ENCODE data around the gene LIN52. TPM values are rescaled to one million over a fixed set of nuclear protein-coding genes. Genes with fewer than 3 reads are reported as not detected.

Gene LIN52, protein sequence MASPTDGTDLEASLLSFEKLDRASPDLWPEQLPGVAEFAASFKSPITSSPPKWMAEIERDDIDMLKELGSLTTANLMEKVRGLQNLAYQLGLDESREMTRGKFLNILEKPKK
- total RNA-seq (2014; rRNA removed; shearing (Covaris generic)) = 12.9 and 22.4 TPM in 2 replicates

- peak; percentile 100 for DNase-seq (ENCODE audit: low spot score)
- in situ Hi-C loops (cut with HindIII; ENCODE audit: low sequenced_read_pairs) = no loop called here
Observed at GRCh38 chr14:74084277-74085046, at the start of gene LIN52, which contains the start of gene ALDH6A1. TSS of gene LIN52 (plus strand) at chr14:74084956. CDS start at chr14:74084975, 19 bp downstream. TSS of gene ALDH6A1 (minus strand) at chr14:74084453. CDS start at chr14:74084394, 59 bp downstream.

- in situ Hi-C loops (cut with HindIII; ENCODE audit: low sequenced_read_pairs) = no loop called here
- DNase-seq (ENCODE audit: low spot score) = no peak
Observed at GRCh38 chr14:74035556-74035955, 49.2 kb upstream of the LIN52 start.

DNA sequence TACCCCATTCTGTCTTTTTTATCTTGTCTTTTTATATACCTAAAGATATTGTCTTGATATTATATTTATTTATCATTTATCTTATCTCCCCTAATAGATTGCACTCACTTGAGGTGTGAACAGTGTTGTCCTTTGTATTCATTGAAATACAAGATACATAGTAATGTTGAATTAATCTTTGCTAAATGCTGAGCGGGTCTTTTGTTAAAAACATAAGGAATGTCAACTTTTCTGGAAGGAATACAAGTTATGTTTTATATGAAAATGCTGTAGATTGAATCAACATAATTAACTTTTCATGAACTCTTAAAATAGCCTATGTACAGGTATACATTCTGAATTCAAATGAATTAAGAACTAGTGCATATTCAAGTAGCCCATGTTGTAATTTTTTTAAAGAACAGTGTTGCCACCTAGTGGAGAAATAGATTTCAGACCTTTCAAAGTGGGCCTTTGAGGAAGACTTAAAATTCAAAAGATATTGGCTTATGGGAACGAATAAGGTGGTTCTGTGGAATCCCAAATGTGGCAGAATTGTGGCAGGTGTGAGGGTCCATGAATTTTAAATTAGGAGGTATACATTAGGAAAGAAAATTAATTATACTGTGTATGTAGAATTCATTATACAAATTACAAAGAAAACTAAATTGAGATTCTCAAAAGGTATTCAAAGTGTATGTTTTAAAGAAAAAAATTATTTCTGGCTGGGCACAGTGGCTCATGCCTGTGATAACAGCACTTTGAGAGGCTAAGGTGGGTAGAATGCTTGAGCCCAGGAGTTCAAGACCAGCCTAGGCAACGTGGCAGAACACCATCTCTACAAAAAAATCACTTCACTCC, 46.5 kb upstream of the LIN52 start:
- DNase-seq (ENCODE audit: low spot score) = peak; percentile 71
- in situ Hi-C loops (cut with HindIII; ENCODE audit: low sequenced_read_pairs) = no loop called here

GRCh38 chr14:74042296-74042695, 42.5 kb upstream of the LIN52 start:
- DNase-seq (ENCODE audit: low spot score) = no peak
- in situ Hi-C loops (cut with HindIII; ENCODE audit: low sequenced_read_pairs) = no loop called here

GRCh38 chr14:74045522-74045921, 39.2 kb upstream of the LIN52 start:
- DNase-seq (ENCODE audit: low spot score) = no peak
- in situ Hi-C loops (cut with HindIII; ENCODE audit: low sequenced_read_pairs) = no loop called here

- DNase-seq (ENCODE audit: low spot score) = peak; percentile 1
- in situ Hi-C loops (cut with HindIII; ENCODE audit: low sequenced_read_pairs) = no loop called here
Observed at GRCh38 chr14:74048281-74048680, 36.5 kb upstream of the LIN52 start.

DNA sequence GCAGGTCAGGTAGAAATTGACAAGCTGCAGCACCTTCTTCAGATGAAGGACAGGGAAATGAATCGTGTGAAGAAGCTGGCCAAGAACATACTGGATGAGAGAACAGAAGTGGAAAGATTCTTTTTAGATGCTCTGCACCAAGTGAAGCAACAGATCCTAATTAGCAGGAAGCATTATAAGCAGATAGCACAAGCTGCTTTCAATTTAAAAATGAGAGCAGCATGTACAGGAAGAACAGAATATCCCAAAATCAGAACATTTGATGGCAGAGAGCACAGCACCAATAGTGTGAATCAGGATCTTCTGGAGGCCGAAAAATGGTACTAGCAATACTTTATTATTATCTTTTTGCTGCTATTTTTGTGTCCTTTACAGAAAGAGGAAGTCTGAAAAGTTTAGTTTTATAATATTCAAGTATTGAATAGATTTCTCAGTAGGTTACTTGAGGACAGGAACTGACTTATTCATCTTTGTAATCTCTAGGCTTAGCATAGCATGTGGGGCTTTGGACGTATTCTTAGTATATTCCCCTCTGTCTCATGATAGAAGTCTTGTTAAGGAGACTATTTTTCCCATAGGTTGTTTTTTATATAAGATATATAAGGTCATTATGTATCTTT, 34.8 kb upstream of the LIN52 start:
- peak; percentile 1 for DNase-seq (ENCODE audit: low spot score)
- in situ Hi-C loops (cut with HindIII; ENCODE audit: low sequenced_read_pairs) = no loop called here

DNA sequence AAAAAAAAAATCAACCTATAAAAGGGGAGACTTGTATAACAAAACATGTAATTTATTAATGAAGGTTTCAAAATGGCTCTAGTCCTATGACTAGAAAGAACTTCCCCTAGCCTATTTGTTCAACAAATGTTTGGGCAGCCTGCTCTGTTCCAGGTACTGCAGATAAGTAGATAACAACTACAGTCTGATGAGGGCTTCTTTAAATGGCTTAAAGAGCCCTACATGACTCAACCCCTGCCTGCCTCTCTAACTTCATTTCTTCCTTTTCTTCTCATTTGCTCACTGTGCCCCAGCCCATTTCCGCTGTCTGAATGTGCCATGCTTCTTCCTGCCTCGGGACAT, 22.0 kb upstream of the LIN52 start:
- in situ Hi-C loops (cut with HindIII; ENCODE audit: low sequenced_read_pairs) = no loop called here
- DNase-seq (ENCODE audit: low spot score) = no peak

DNA sequence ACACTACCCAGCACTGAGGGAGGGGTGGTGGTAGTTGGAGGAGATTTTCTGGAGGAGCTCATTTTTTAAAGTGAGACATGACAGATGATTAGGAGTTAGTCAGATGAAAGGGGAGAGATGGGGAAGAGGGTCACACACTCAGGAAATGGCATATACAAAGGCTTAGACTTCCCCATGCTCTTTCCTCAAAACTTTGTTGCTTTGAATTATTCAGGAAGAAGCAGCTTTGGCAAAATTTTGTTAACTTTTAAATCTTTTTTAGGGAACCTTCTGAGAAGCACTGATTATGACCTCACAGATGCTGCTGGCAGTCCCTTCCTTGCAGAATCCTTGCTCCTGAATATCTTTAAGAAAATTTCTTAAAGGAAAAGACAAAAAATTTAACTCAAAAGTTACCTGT, 20.3 kb upstream of the LIN52 start:
- no peak for DNase-seq (ENCODE audit: low spot score)
- in situ Hi-C loops (cut with HindIII; ENCODE audit: low sequenced_read_pairs) = no loop called here

GRCh38 chr14:74064883-74065282, 19.9 kb upstream of the LIN52 start:
- in situ Hi-C loops (cut with HindIII; ENCODE audit: low sequenced_read_pairs) = no loop called here
- no peak for DNase-seq (ENCODE audit: low spot score)

GRCh38 chr14:74065746-74066575, 18.8 kb upstream of the LIN52 start:
- in situ Hi-C loops (cut with HindIII; ENCODE audit: low sequenced_read_pairs) = no loop called here
- no peak for DNase-seq (ENCODE audit: low spot score)

- in situ Hi-C loops (cut with HindIII; ENCODE audit: low sequenced_read_pairs) = no loop called here
- no peak for DNase-seq (ENCODE audit: low spot score)
Observed at GRCh38 chr14:74077401-74077800, 7.4 kb upstream of the LIN52 start.

DNA sequence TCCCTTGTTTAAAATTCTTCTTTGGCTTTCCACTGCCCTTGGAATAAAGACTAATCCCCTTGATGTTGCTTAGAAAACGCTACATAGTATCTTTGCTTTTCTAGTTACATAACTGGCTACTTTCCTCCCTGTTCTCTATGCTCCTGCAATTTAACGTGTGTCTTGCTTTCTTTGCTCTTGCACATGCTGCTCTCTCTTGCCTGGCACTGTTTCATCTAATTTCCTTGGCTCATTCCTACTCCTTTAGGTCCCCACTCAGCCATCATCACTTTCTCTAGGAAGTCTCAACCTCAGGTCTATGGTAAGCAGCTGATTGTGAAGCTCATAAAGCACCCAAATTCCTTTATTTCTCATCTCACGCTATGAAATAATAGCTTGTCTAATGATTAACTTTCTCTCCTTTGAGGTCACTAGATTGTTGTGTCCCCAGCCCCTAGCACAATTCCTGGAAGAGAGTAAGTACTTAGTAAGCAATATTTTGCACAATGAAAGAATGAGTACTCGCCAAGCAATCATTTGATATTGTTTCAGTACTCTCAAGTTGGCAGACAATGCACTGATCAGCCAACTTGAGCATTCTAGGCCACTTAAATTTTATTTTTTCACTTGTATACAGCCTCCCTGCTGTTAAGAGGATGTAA, 3.8 kb upstream of the LIN52 start:
- DNase-seq (ENCODE audit: low spot score) = no peak

DNA sequence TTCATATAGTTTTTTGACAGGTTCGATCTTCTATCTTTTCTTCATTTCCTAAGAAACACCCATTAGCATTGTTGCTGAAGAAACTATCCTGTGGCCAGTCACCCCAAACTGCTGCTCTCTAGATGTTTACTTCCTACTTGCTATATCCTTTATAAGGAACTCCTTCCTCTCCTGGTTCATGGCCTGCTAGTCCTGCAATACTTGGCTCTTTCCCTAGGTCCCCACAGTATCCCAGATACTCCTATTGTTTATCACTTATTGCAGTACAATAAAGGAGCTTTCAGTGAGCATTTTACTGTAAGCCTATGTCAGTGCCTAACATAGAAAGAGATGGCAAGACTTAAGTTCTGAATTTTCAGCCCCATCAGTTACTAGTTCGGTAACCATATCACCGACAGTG, 3.3 kb upstream of the LIN52 start:
- in situ Hi-C loops (cut with HindIII; ENCODE audit: low sequenced_read_pairs) = no loop called here
- no peak for DNase-seq (ENCODE audit: low spot score)

More for the DNA sequence above, 3.8 kb upstream of the LIN52 start:
- in situ Hi-C loops (cut with HindIII; ENCODE audit: low sequenced_read_pairs) = no loop called here

DNA sequence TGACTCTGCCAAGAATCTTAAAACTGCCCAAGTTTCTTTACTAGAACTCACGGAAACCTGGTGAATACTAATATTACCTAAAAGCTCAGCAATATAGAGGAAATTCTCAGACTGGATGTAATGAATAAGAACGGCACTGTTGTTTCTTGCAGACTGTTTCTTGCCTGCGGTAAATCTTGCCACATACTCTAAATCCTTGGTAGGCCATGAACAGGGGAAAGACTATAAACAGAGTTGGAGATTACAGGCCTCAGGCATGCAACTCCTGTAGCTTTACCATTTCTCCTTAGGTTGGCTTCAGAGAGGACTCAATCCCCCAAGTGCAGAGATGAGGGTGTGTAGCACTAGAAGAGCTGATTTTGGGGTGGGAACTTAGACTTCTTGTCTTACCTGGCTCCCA, 1.6 kb upstream of the LIN52 start:
- in situ Hi-C loops (cut with HindIII; ENCODE audit: low sequenced_read_pairs) = no loop called here
- no peak for DNase-seq (ENCODE audit: low spot score)

DNA sequence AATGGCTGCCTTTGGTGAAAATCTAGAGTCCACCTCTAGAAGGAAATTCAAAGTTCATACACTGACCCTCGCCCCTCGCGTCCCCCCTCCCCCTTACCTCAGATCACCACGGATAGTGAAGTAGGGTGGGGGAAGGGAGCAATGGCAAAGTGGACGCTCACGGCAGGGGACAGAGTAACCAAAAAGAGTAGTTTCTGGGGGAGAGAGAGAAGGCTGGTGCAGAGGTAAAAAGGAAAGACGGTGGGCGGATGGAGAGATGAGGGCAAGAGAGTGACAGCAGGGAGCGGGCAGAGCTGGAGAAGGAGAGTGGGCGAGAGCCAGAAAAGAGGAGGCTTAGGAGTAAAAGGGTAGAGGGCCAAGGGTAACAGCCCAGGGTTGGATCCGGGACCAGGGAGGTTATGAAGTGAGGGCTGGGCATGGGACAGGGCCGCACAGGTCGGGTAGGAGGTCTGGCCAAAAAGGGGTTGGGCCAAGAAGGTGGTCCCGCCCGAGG, 926 bp upstream of the LIN52 start:
- in situ Hi-C loops (cut with HindIII; ENCODE audit: low sequenced_read_pairs) = no loop called here
- no peak for DNase-seq (ENCODE audit: low spot score)

GRCh38 chr14:74085047-74085637, 386 bp downstream of the LIN52 start:
- no peak for DNase-seq (ENCODE audit: low spot score)
- in situ Hi-C loops (cut with HindIII; ENCODE audit: low sequenced_read_pairs) = no loop called here

GRCh38 chr14:74085828-74086227, 1.1 kb downstream of the LIN52 start:
- no peak for DNase-seq (ENCODE audit: low spot score)
- in situ Hi-C loops (cut with HindIII; ENCODE audit: low sequenced_read_pairs) = no loop called here
